GM12878 (cell line): Measurements from ENCODE around the gene HMGN1. TPM values are rescaled to one million over a fixed set of nuclear protein-coding genes. Genes with fewer than 3 reads are reported as not detected.

Source experiments
- ATAC-seq: fragments of 200-7000 bp; cut with Tn5 transposase; 3 replicates; pipeline ENCODE4 v1.9.1; 2020; ENCODE audit warnings: mild to moderate bottlenecking, moderate library complexity
- BruUV-seq: library from RNA; stranded (reverse); fragments of 400-500 nt; replicated peaks from 2 replicates; lab custom pipeline; 2021; lab: Mats Ljungman, UMichigan
- CTCF ChIA-PET: fragments of 300-600 bp; sonication (Branson Sonifier 250); formaldehyde crosslinking; extraction: SDS; loops from one replicate; lab custom pipeline; 2021; ENCODE audit warnings: inconsistent platforms; lab: Yijun Ruan, JAX
- POLR2A ChIA-PET: fragments of 350-600 bp; formaldehyde crosslinking; extraction: SDS; loops from one replicate; lab custom pipeline; 2021; ENCODE audit warnings: inconsistent platforms; lab: Charles Lee
- RAD21 ChIA-PET: fragments of 300-600 bp; sonication (Branson Sonifier 250); formaldehyde crosslinking; loops from one replicate; lab custom pipeline; 2023; ENCODE audit warnings: antibody characterized with exemption; ENCODE audit not compliant: unreplicated experiment; lab: Charles Lee
- SMC1A ChIA-PET: fragments of 300-600 bp; sonication (Branson Sonifier 250); formaldehyde crosslinking; loops from one replicate; lab custom pipeline; 2023; ENCODE audit not compliant: unreplicated experiment, uncharacterized antibody; lab: Charles Lee
- DNase-seq: peaks from one replicate; pipeline ENCODE4 v3.0.0-alpha.2; 2011; ENCODE audit warnings: low read depth, low spot score
- FAIRE-seq: peaks from 3 replicates; lab custom pipeline; 2011; peaks lifted over from hg19 to GRCh38; lab: Jason Lieb, UNC
- H2AFZ ChIP-seq: 2 replicates; pipeline ENCODE4 v1.6.0; 2011; ENCODE audit warnings: low read depth, low read length, control low read depth; ENCODE audit not compliant: control insufficient read depth
- H3K27ac ChIP-seq: 2 replicates; pipeline ENCODE4 v1.5.1; 2011; ENCODE audit warnings: control low read depth; ENCODE audit not compliant: control insufficient read depth, insufficient read depth
- H3K27me3 ChIP-seq, 2 experiments: replicated peaks in 1 of 2; 2 replicates each; pipeline versions ENCODE4 v1.6.0 to v1.6.1; 2011; ENCODE audit warnings: low read length in 1 of 2; ENCODE audit not compliant: control insufficient read depth in 2 of 2, insufficient read depth in 2 of 2
- H3K36me3 ChIP-seq, 2 experiments: 2 replicates each; pipeline ENCODE4 v1.5.1; 2011; ENCODE audit warnings: low read length in 1 of 2; ENCODE audit not compliant: control insufficient read depth in 2 of 2, insufficient read depth in 2 of 2
- H3K4me1 ChIP-seq: 2 replicates; pipeline ENCODE4 v1.6.1; 2011; ENCODE audit warnings: mild to moderate bottlenecking, low read length, moderate library complexity, mixed read lengths; ENCODE audit not compliant: control insufficient read depth, insufficient read depth
- H3K4me2 ChIP-seq: 2 replicates; pipeline ENCODE4 v1.6.0; 2011; ENCODE audit warnings: control low read depth; ENCODE audit not compliant: control insufficient read depth, insufficient read depth
- H3K4me3 ChIP-seq: fragments of 200-600 bp; sonication (generic); 2 replicates; pipeline ENCODE4 v1.5.1; 2016
- H3K79me2 ChIP-seq: 2 replicates; pipeline ENCODE4 v1.6.0; 2011; ENCODE audit warnings: low read length; ENCODE audit not compliant: control insufficient read depth, insufficient read depth
- H3K9ac ChIP-seq: 2 replicates; pipeline ENCODE4 v1.8.0; 2011; ENCODE audit warnings: low read length, control low read depth, mixed read lengths; ENCODE audit not compliant: control insufficient read depth, insufficient read depth
- H3K9me3 ChIP-seq: replicated peaks from 3 replicates; pipeline ENCODE4 v1.5.1; 2011; ENCODE audit warnings: mild to moderate bottlenecking, low read length; ENCODE audit not compliant: control insufficient read depth, insufficient read depth
- H4K20me1 ChIP-seq: 2 replicates; pipeline ENCODE4 v1.6.0; 2011; ENCODE audit not compliant: control insufficient read depth, insufficient read depth
- CBX3 ChIP-seq: fragments of 200-600 bp; sonication (generic); IDR thresholded peaks from 2 replicates; pipeline ENCODE4 v1.6.1; 2016; ENCODE audit warnings: low read depth, borderline replicate concordance
- CEBPB ChIP-seq, 2 experiments: fragments of 150-350 bp in 1 of 2; IDR thresholded peaks; 2 replicates each; pipeline ENCODE4 v1.6.1; 2012 to 2014; ENCODE audit warnings: low read depth in 2 of 2, low read length in 2 of 2, borderline replicate concordance in 1 of 2, inconsistent platforms in 1 of 2
- EZH2 ChIP-seq: IDR thresholded peaks from 2 replicates; pipeline ENCODE4 v1.6.1; 2012; ENCODE audit warnings: low read depth, mild to moderate bottlenecking, control low read depth, inconsistent platforms, low read length, borderline replicate concordance; ENCODE audit not compliant: control insufficient read depth
- KDM1A ChIP-seq: fragments of 200-600 bp; sonication (generic); IDR thresholded peaks from 2 replicates; pipeline ENCODE4 v1.6.1; 2016; ENCODE audit warnings: borderline replicate concordance
- NRF1 ChIP-seq: conservative IDR thresholded peaks from 2 replicates; pipeline ENCODE4 v1.6.1; 2011; ENCODE audit warnings: mild to moderate bottlenecking, low read depth, low read length, improper control_type of control experiment
- RB1 ChIP-seq: fragments of 450-650 bp; formaldehyde crosslinking; IDR thresholded peaks from 2 replicates; pipeline ENCODE4 v1.6.1; 2017; ENCODE audit warnings: mild to moderate bottlenecking, borderline replicate concordance
- SREBF1 ChIP-seq: IDR thresholded peaks from 2 replicates; pipeline ENCODE4 v1.6.1; 2012; ENCODE audit warnings: mild to moderate bottlenecking, low read length
- SREBF2 ChIP-seq: IDR thresholded peaks from 2 replicates; pipeline ENCODE4 v1.6.1; 2012; ENCODE audit warnings: mild to moderate bottlenecking, low read length
- STAT3 ChIP-seq: IDR thresholded peaks from 2 replicates; pipeline ENCODE4 v1.6.1; 2011; ENCODE audit warnings: low read depth, low read length, improper control_type of control experiment
- TBL1XR1 ChIP-seq: IDR thresholded peaks from 2 replicates; pipeline ENCODE4 v1.6.1; 2012; ENCODE audit warnings: low read depth, low read length, improper control_type of control experiment
- YBX1 ChIP-seq: fragments of 450-650 bp; IDR thresholded peaks from 2 replicates; pipeline ENCODE4 v1.6.1; 2016; ENCODE audit warnings: antibody characterized with exemption
- ZNF217 ChIP-seq: fragments of 450-650 bp; IDR thresholded peaks from 2 replicates; pipeline ENCODE4 v1.6.1; 2017; ENCODE audit warnings: antibody characterized with exemption, mild to moderate bottlenecking
- ZNF24 ChIP-seq: fragments of 450-650 bp; IDR thresholded peaks from 2 replicates; pipeline ENCODE4 v1.6.1; 2017; ENCODE audit warnings: antibody characterized with exemption, mild to moderate bottlenecking
- ZSCAN29 ChIP-seq: fragments of 450-650 bp; IDR thresholded peaks from 2 replicates; pipeline ENCODE4 v1.6.1; 2017; ENCODE audit warnings: mild to moderate bottlenecking, moderate library complexity
- WGBS: methylation state at CpG from one replicate; pipeline ENCODE4 v1.1.6; 2016; ENCODE audit warnings: low lambda C conversion rate; ENCODE audit not compliant: insufficient replicate concordance, insufficient coverage; ENCODE audit errors: missing lambda C conversion rate; 5-methylcytosine and 5-hydroxymethylcytosine counted together
- in situ Hi-C: fragments of 300-500 bp; cut with MboI; formaldehyde crosslinking; loops from 9 replicates; pipeline ENCODE4 v1.14.3; 2018; ENCODE audit warnings: mixed read lengths
- intact Hi-C: fragments of 100-400 bp; cut with micrococcal nuclease; formaldehyde crosslinking; loops from one replicate; pipeline ENCODE4 v1.14.2; 2022; ENCODE audit not compliant: unreplicated experiment
- polyA plus RNA-seq, 11 experiments: library from polyadenylated mRNA; depleted of rRNA in 4 of 11; unstranded in 6 of 11; stranded (reverse) in 5 of 11; fragments of >200 nt; fragmentation: Nextera tagmentation in 4 of 11; fragmentation: Illumina TruSeq in 1 of 11; extraction: Ambion mirVana in 4 of 11; extraction: Trizol in 1 of 11; gene quantifications; 1 replicate in 1 of 11; 2 replicates in 10 of 11; pipeline versions ENCODE4 v1.2.1 to v1.2.3, GENCODE V29; 2011 to 2016; ENCODE audit warnings: inconsistent platforms in 2 of 11, missing spikeins in 2 of 11, low read depth in 1 of 11
- total RNA-seq, 4 experiments: library from RNA; depleted of rRNA in 3 of 4; stranded (reverse); fragments of >200 nt in 3 of 4; fragmentation: Illumina TruSeq in 1 of 4; extraction: Trizol in 1 of 4; gene quantifications; 2 replicates each; pipeline versions ENCODE4 v1.2.1 to v1.2.3, GENCODE V29; 2013 to 2021
- TF ChIP-seq, protein P1 (sequence below): fragments of 450-650 bp; IDR thresholded peaks from 2 replicates; pipeline ENCODE4 v1.6.1; 2017; ENCODE audit warnings: low read depth, mild to moderate bottlenecking, moderate library complexity
- TF ChIP-seq, protein P2 (sequence below): fragments of 450-650 bp; IDR thresholded peaks from 2 replicates; pipeline ENCODE4 v1.6.1; 2017; ENCODE audit warnings: mild to moderate bottlenecking
- TF ChIP-seq, protein P3 (sequence below): fragments of 450-650 bp; IDR thresholded peaks from 2 replicates; pipeline ENCODE4 v1.6.1; 2017; ENCODE audit warnings: borderline replicate concordance

The HMGN1 gene
- total and polyA plus RNA-seq, 10 of the 15 experiments (the other 5 are each of a cell fraction or from before 2014, with no cell fraction given): 120 to 798 (median 396) TPM

DNA sequence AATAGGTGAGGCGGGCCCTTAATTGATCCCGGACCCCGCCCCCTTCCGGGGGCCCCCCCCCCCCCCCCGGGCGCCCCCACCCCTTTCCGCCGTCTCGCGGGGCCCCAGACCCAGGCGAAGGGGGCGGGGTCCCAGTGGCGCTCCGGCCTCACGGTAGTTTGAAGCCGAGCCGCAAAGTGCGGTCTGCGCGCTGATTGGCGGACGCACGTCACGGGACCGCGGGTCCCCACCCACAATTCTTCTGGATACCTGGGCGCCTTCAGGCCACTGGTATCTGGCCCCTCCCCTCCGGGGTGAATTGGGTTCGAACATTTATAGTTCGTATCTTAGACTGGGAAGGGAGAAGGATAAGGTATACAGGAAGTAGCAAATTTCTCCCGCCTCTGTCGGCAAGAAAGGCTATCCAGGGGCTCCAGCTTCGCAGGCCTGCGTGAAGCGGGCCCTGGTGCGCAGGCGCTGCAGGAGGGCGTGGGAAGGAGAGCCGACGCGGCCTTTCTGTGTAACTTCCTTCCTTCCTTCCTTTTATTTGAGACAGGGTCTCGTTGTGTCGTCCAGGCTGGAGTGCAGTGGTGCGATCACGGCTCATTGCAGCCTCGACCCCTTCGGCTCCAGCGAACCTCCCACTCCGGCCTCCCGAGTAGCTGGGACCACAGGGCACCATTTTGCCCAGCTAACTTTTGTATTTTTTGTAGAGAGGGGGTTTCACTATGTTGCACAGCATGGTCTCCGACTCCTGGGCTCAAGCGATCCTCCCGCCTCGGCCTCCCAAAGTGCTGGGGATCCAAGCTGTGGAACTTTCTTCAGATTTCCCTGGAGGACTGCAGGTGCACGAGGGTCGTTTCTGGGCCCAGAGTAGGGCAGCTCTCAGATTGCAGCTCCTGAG, 564 bp upstream of the HMGN1 start (continued):
- TF ChIP-seq, protein P1, sequence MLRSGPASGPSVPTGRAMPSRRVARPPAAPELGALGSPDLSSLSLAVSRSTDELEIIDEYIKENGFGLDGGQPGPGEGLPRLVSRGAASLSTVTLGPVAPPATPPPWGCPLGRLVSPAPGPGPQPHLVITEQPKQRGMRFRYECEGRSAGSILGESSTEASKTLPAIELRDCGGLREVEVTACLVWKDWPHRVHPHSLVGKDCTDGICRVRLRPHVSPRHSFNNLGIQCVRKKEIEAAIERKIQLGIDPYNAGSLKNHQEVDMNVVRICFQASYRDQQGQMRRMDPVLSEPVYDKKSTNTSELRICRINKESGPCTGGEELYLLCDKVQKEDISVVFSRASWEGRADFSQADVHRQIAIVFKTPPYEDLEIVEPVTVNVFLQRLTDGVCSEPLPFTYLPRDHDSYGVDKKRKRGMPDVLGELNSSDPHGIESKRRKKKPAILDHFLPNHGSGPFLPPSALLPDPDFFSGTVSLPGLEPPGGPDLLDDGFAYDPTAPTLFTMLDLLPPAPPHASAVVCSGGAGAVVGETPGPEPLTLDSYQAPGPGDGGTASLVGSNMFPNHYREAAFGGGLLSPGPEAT: peak; percentile 53; the same call in 1 of the 2 replicates
- TF ChIP-seq CEBPB (IDR thresholded peaks at IDR 0.05; ENCODE audit: borderline replicate concordance in 1 of 2, low read depth in 2 of 2, low read length in 2 of 2): no peak
- TF ChIP-seq ZNF217: no peak
- TF ChIP-seq CBX3: no peak
- TF ChIP-seq, all 136 proteins: peak for 44

DNA sequence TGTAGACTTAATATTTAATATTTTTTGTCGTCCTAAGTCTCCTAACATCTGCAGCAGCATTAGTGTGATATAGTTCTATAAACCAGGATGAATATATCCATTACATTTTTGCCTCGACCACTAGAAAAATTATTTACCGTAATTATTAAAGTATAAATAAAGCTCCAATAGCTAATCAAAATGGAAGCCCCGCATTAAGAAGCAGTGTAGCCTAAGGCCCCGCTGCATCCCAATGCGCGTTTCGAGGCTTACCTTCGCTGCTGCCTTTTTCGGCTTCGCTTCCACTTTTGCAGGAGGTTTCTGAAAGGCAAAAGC, 891 bp downstream of the HMGN1 start:
- intact Hi-C loops: loop anchor here (2.0 kb wide), 3 partner anchors 33 to 41 kb away; partner anchors contain the start of gene BRWD1
- H3K4me3 ChIP-seq: peak overlapping the region; percentile 91
- ATAC-seq (peak; percentile 7), FAIRE-seq (no peak), DNase-seq (no peak)
- H3K27me3 ChIP-seq: no peaks in the 10 kb centered on the region
- in situ Hi-C loops: no loop called here
- H3K79me2 ChIP-seq: peaks cover 36% of the 10 kb centered on the region
- peak overlapping the region; percentile 93 for H3K9ac ChIP-seq
- peak overlapping the region; percentile 45; the same call in 1 of the 2 replicates for H2AFZ ChIP-seq
- CTCF ChIA-PET: interaction anchor here (0.6 to 3.8 kb wide), 5 partner anchors 31 to 93 kb away, joined by 3 to 24 read pairs (median 6); no protein-coding TSS in a partner anchor
- no peaks in the 10 kb centered on the region for H4K20me1 ChIP-seq
- H3K4me2 ChIP-seq: peak overlapping the region; percentile 82
- BruUV-seq: TSS peak; percentile 62
- SMC1A ChIA-PET: interaction anchor here (0.5 to 1.7 kb wide), 5 partner anchors 9 to 313 kb away, joined by 3 to 6 read pairs (median 3); no protein-coding TSS in a partner anchor
- H3K9me3 ChIP-seq: no peaks in the 10 kb centered on the region
- POLR2A ChIA-PET: interaction anchor here (0.6 to 3.2 kb wide), 6 partner anchors 30 to 164 kb away, joined by 3 to 12 read pairs (median 7); partner anchors contain the start of genes BRWD1 and PSMG1
- RAD21 ChIA-PET: interaction anchor here (0.8 to 1.4 kb wide), 3 partner anchors 31 to 33 kb away, joined by 3 read pairs; a partner anchor contains a TSS
- H3K4me1 ChIP-seq: 0 out of 2 replicates have a peak, but pooled peaks cover 3% of the 10 kb centered on the region
- under 1% methylated on average over 11 of the region's 11 CpGs for WGBS
- H3K36me3 ChIP-seq: peaks cover 0 to 23% of the 10 kb centered on the region in 2 experiments; a peak in 3 of 4 replicates
- peak overlapping the region; percentile 88 for H3K27ac ChIP-seq
- TF ChIP-seq, protein P2, sequence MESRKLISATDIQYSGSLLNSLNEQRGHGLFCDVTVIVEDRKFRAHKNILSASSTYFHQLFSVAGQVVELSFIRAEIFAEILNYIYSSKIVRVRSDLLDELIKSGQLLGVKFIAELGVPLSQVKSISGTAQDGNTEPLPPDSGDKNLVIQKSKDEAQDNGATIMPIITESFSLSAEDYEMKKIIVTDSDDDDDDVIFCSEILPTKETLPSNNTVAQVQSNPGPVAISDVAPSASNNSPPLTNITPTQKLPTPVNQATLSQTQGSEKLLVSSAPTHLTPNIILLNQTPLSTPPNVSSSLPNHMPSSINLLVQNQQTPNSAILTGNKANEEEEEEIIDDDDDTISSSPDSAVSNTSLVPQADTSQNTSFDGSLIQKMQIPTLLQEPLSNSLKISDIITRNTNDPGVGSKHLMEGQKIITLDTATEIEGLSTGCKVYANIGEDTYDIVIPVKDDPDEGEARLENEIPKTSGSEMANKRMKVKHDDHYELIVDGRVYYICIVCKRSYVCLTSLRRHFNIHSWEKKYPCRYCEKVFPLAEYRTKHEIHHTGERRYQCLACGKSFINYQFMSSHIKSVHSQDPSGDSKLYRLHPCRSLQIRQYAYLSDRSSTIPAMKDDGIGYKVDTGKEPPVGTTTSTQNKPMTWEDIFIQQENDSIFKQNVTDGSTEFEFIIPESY: no peak
- TF ChIP-seq ZNF24 (no peak), KDM1A (no peak), YBX1 (no peak), STAT3 (no peak), ZSCAN29 (no peak), NRF1 (no peak), RB1 (no peak), TBL1XR1 (no peak), EZH2 (no peak), SREBF1 (no peak), SREBF2 (no peak)
- TF ChIP-seq, protein P3, sequence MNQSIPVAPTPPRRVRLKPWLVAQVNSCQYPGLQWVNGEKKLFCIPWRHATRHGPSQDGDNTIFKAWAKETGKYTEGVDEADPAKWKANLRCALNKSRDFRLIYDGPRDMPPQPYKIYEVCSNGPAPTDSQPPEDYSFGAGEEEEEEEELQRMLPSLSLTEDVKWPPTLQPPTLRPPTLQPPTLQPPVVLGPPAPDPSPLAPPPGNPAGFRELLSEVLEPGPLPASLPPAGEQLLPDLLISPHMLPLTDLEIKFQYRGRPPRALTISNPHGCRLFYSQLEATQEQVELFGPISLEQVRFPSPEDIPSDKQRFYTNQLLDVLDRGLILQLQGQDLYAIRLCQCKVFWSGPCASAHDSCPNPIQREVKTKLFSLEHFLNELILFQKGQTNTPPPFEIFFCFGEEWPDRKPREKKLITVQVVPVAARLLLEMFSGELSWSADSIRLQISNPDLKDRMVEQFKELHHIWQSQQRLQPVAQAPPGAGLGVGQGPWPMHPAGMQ: no peak
